ENCODE results near the gene DDAH1. TPM values are rescaled to one million over a fixed set of nuclear protein-coding genes. Genes with fewer than 3 reads are reported as not detected.

DDAH1 gene
- total and polyA plus RNA-seq, 4 donors = 12.8 to 54.6 (median 28.7) TPM

- no peaks in the 10 kb centered on the region for H3K4me1 ChIP-seq (ENCODE audit: control insufficient read depth in 1 of 2, insufficient read depth in 2 of 2, low read length in 2 of 2)
- WGBS, 2 donors = 97 to 98% methylated on average over 4 of the region's 4 CpGs
- H3K27me3 ChIP-seq (ENCODE audit: control insufficient read depth in 1 of 2, insufficient read depth in 2 of 2, low read length in 1 of 2) = no peaks in the 10 kb centered on the region
- DNase-seq = no peak
- no peak for ATAC-seq (ENCODE audit: low FRiP score)
- intact Hi-C loops (cut with DNase I) = loop anchor here (5.0 to 10.0 kb wide), 4 partner anchors 36 to 579 kb away; no protein-coding TSS in a partner anchor
- no peak overlapping the region for H3K4me3 ChIP-seq (ENCODE audit: low read length in 2 of 2)
- no peaks in the 10 kb centered on the region for H3K36me3 ChIP-seq (ENCODE audit: control insufficient read depth in 1 of 2, insufficient read depth in 2 of 2, low read length in 1 of 2)
- no peak overlapping the region for H3K27ac ChIP-seq (ENCODE audit: low read depth in 1 of 2, low read length in 2 of 2)
- H3K9me3 ChIP-seq (ENCODE audit: control insufficient read depth, low read length) = no peaks in the 10 kb centered on the region
Measured at GRCh38 chr1:85306236-85306635, 158.7 kb downstream of the DDAH1 start.

- H3K36me3 ChIP-seq (ENCODE audit: control insufficient read depth in 1 of 2, insufficient read depth in 2 of 2, low read length in 1 of 2) = no peaks in the 10 kb centered on the region
- DNase-seq (no peak), ATAC-seq (ENCODE audit: low FRiP score) (no peak)
- 67 to 74% methylated on average over 4 of the region's 4 CpGs for WGBS, 2 donors
- H3K4me1 ChIP-seq (ENCODE audit: control insufficient read depth in 1 of 2, insufficient read depth in 2 of 2, low read length in 2 of 2) = peaks cover 3 to 4% of the 10 kb centered on the region in 2 donors
- no peak overlapping the region for H3K4me3 ChIP-seq (ENCODE audit: low read length in 2 of 2)
- no peak overlapping the region for H3K27ac ChIP-seq (ENCODE audit: low read depth in 1 of 2, low read length in 2 of 2)
- no peaks in the 10 kb centered on the region for H3K9me3 ChIP-seq (ENCODE audit: control insufficient read depth, low read length)
- intact Hi-C loops (cut with DNase I) = loop anchor here in 1 of 2 donors (10.0 kb wide), 1 partner anchor 581 kb away; no protein-coding TSS in a partner anchor
- no peaks in the 10 kb centered on the region for H3K27me3 ChIP-seq (ENCODE audit: control insufficient read depth in 1 of 2, insufficient read depth in 2 of 2, low read length in 1 of 2)
Measured at GRCh38 chr1:85303440-85304162, 161.4 kb downstream of the DDAH1 start.

- WGBS, 2 donors = 80 to 85% methylated on average over 3 of the region's 3 CpGs
- intact Hi-C loops (cut with DNase I) = loop anchor here in 1 of 2 donors (10.0 kb wide), 1 partner anchor 585 kb away; no protein-coding TSS in a partner anchor
- no peak overlapping the region for H3K4me3 ChIP-seq (ENCODE audit: low read length in 2 of 2)
- H3K9me3 ChIP-seq (ENCODE audit: control insufficient read depth, low read length) = no peaks in the 10 kb centered on the region
- H3K27me3 ChIP-seq (ENCODE audit: control insufficient read depth in 1 of 2, insufficient read depth in 2 of 2, low read length in 1 of 2) = no peaks in the 10 kb centered on the region
- ATAC-seq (ENCODE audit: low FRiP score) = no peak
- DNase-seq = no peak
- no peak overlapping the region for H3K27ac ChIP-seq (ENCODE audit: low read depth in 1 of 2, low read length in 2 of 2)
- H3K36me3 ChIP-seq (ENCODE audit: control insufficient read depth in 1 of 2, insufficient read depth in 2 of 2, low read length in 1 of 2) = no peaks in the 10 kb centered on the region
- peaks cover 7 to 10% of the 10 kb centered on the region in 2 donors for H3K4me1 ChIP-seq (ENCODE audit: control insufficient read depth in 1 of 2, insufficient read depth in 2 of 2, low read length in 2 of 2)
Measured at GRCh38 chr1:85300140-85300539, 164.8 kb downstream of the DDAH1 start.

GRCh38 chr1:85297855-85298629 is 166.9 kb downstream of the DDAH1 start:
- Histone ChIP-seq H3K36me3 (ENCODE audit: control insufficient read depth in 1 of 2, insufficient read depth in 2 of 2, low read length in 1 of 2) (no peaks in the 10 kb centered on the region), H3K4me1 (ENCODE audit: control insufficient read depth in 1 of 2, insufficient read depth in 2 of 2, low read length in 2 of 2) (peaks cover 7 to 10% of the 10 kb centered on the region in 2 donors), H3K27ac (ENCODE audit: low read depth in 1 of 2, low read length in 2 of 2) (peak overlapping the region; percentile 74 to 97), H3K9me3 (ENCODE audit: control insufficient read depth, low read length) (no peaks in the 10 kb centered on the region), H3K4me3 (ENCODE audit: low read length in 2 of 2) (no peak overlapping the region), H3K27me3 (ENCODE audit: control insufficient read depth in 1 of 2, insufficient read depth in 2 of 2, low read length in 1 of 2) (no peaks in the 10 kb centered on the region)
- 6 to 7% methylated on average over 11 of the region's 11 CpGs for WGBS, 2 donors
- intact Hi-C loops (cut with DNase I) = no loop called here
- DNase-seq = no peak
- ATAC-seq (ENCODE audit: low FRiP score) = peak; percentile 88

- H3K9me3 ChIP-seq (ENCODE audit: control insufficient read depth, low read length) = no peaks in the 10 kb centered on the region
- peak overlapping the region; percentile 77 to 88 for H3K27ac ChIP-seq (ENCODE audit: low read depth in 1 of 2, low read length in 2 of 2)
- DNase-seq = no peak
- intact Hi-C loops (cut with DNase I) = no loop called here
- 6 to 8% methylated on average over 1 of the region's 1 CpG for WGBS, 2 donors
- peaks cover 7 to 12% of the 10 kb centered on the region in 2 donors for H3K4me1 ChIP-seq (ENCODE audit: control insufficient read depth in 1 of 2, insufficient read depth in 2 of 2, low read length in 2 of 2)
- ATAC-seq (ENCODE audit: low FRiP score) = no peak
- no peaks in the 10 kb centered on the region for H3K27me3 ChIP-seq (ENCODE audit: control insufficient read depth in 1 of 2, insufficient read depth in 2 of 2, low read length in 1 of 2)
- no peak overlapping the region for H3K4me3 ChIP-seq (ENCODE audit: low read length in 2 of 2)
- H3K36me3 ChIP-seq (ENCODE audit: control insufficient read depth in 1 of 2, insufficient read depth in 2 of 2, low read length in 1 of 2) = no peaks in the 10 kb centered on the region
Measured at GRCh38 chr1:85297538-85297854, 167.5 kb downstream of the DDAH1 start.

GRCh38 chr1:85296980-85297379 is 168.0 kb downstream of the DDAH1 start:
- Histone ChIP-seq H3K4me3 (ENCODE audit: low read length in 2 of 2) (no peak overlapping the region), H3K27me3 (ENCODE audit: control insufficient read depth in 1 of 2, insufficient read depth in 2 of 2, low read length in 1 of 2) (no peaks in the 10 kb centered on the region), H3K9me3 (ENCODE audit: control insufficient read depth, low read length) (no peaks in the 10 kb centered on the region), H3K4me1 (ENCODE audit: control insufficient read depth in 1 of 2, insufficient read depth in 2 of 2, low read length in 2 of 2) (peaks cover 7 to 12% of the 10 kb centered on the region in 2 donors), H3K27ac (ENCODE audit: low read depth in 1 of 2, low read length in 2 of 2) (peak overlapping the region; percentile 77 to 88), H3K36me3 (ENCODE audit: control insufficient read depth in 1 of 2, insufficient read depth in 2 of 2, low read length in 1 of 2) (no peaks in the 10 kb centered on the region)
- WGBS, 2 donors = 14 to 15% methylated on average over 1 of the region's 1 CpG
- ATAC-seq (ENCODE audit: low FRiP score) = no peak
- no peak for DNase-seq
- intact Hi-C loops (cut with DNase I) = no loop called here

GRCh38 chr1:85295654-85296053 is 169.3 kb downstream of the DDAH1 start:
- H3K9me3 ChIP-seq (ENCODE audit: control insufficient read depth, low read length) = no peaks in the 10 kb centered on the region
- ATAC-seq (ENCODE audit: low FRiP score) = no peak
- no peak overlapping the region for H3K4me3 ChIP-seq (ENCODE audit: low read length in 2 of 2)
- 80 to 88% methylated on average over 4 of the region's 4 CpGs for WGBS, 2 donors
- DNase-seq = no peak
- intact Hi-C loops (cut with DNase I) = no loop called here
- H3K27me3 ChIP-seq (ENCODE audit: control insufficient read depth in 1 of 2, insufficient read depth in 2 of 2, low read length in 1 of 2) = no peaks in the 10 kb centered on the region
- no peaks in the 10 kb centered on the region for H3K36me3 ChIP-seq (ENCODE audit: control insufficient read depth in 1 of 2, insufficient read depth in 2 of 2, low read length in 1 of 2)
- H3K4me1 ChIP-seq (ENCODE audit: control insufficient read depth in 1 of 2, insufficient read depth in 2 of 2, low read length in 2 of 2) = peaks cover 7 to 12% of the 10 kb centered on the region in 2 donors
- H3K27ac ChIP-seq (ENCODE audit: low read depth in 1 of 2, low read length in 2 of 2) = no peak overlapping the region

GRCh38 chr1:85295006-85295431 is 169.9 kb downstream of the DDAH1 start:
- WGBS, 2 donors = 24 to 33% methylated on average over 3 of the region's 3 CpGs
- no peaks in the 10 kb centered on the region for H3K9me3 ChIP-seq (ENCODE audit: control insufficient read depth, low read length)
- H3K4me1 ChIP-seq (ENCODE audit: control insufficient read depth in 1 of 2, insufficient read depth in 2 of 2, low read length in 2 of 2) = peaks cover 7 to 12% of the 10 kb centered on the region in 2 donors
- H3K4me3 ChIP-seq (ENCODE audit: low read length in 2 of 2) = no peak overlapping the region
- intact Hi-C loops (cut with DNase I) = no loop called here
- H3K36me3 ChIP-seq (ENCODE audit: control insufficient read depth in 1 of 2, insufficient read depth in 2 of 2, low read length in 1 of 2) = no peaks in the 10 kb centered on the region
- H3K27me3 ChIP-seq (ENCODE audit: control insufficient read depth in 1 of 2, insufficient read depth in 2 of 2, low read length in 1 of 2) = no peaks in the 10 kb centered on the region
- no peak for ATAC-seq (ENCODE audit: low FRiP score)
- no peak for DNase-seq
- H3K27ac ChIP-seq (ENCODE audit: low read depth in 1 of 2, low read length in 2 of 2) = no peak overlapping the region

Measured in aorta (tissue), 5 donors.